GM18505 (cell line): Measurements from ENCODE around the gene NTM.

Experiments
- ATAC-seq: cut with Tn5 transposase; IDR thresholded peaks from one replicate; pipeline ENCODE4 v1.9.1; 2021; ENCODE audit not compliant: unreplicated experiment
- POLR2A ChIP-seq: IDR thresholded peaks from 4 replicates; pipeline ENCODE4 v1.6.1; 2011; ENCODE audit warnings: borderline replicate concordance; ENCODE audit not compliant: insufficient read depth, insufficient read length; ENCODE audit errors: extremely low read depth

Gene NTM

GRCh38 chr11:132257871-132258270, 887.5 kb downstream of the NTM start:
- TF ChIP-seq POLR2A: no peak
- no peak for ATAC-seq

GRCh38 chr11:132258875-132259274, 888.5 kb downstream of the NTM start:
- no peak for ATAC-seq
- TF ChIP-seq POLR2A: no peak

GRCh38 chr11:132260636-132261035, 890.2 kb downstream of the NTM start:
- no peak for TF ChIP-seq POLR2A
- no peak for ATAC-seq

GRCh38 chr11:132263241-132263640, 892.8 kb downstream of the NTM start:
- ATAC-seq: no peak
- TF ChIP-seq POLR2A: no peak

GRCh38 chr11:132263875-132264274, 893.5 kb downstream of the NTM start:
- TF ChIP-seq POLR2A: no peak
- ATAC-seq: no peak

- no peak for ATAC-seq
- no peak for TF ChIP-seq POLR2A
These were observed 894.2 kb downstream of the NTM start for GRCh38 chr11:132264616-132265015.

- no peak for ATAC-seq
- no peak for TF ChIP-seq POLR2A
These were observed 908.6 kb downstream of the NTM start for GRCh38 chr11:132278801-132279574.

- no peak for ATAC-seq
- TF ChIP-seq POLR2A: no peak
These were observed 913.6 kb downstream of the NTM start for GRCh38 chr11:132284048-132284447.

GRCh38 chr11:132284611-132285010, 914.2 kb downstream of the NTM start:
- no peak for TF ChIP-seq POLR2A
- ATAC-seq: no peak

- ATAC-seq: no peak
- TF ChIP-seq POLR2A: no peak
These were observed 915.2 kb downstream of the NTM start for GRCh38 chr11:132285631-132286030.

GRCh38 chr11:132286106-132286505, 915.7 kb downstream of the NTM start:
- ATAC-seq: no peak

GRCh38 chr11:132288036-132288435, 917.6 kb downstream of the NTM start:
- ATAC-seq: no peak
- TF ChIP-seq POLR2A: no peak

More at GRCh38 chr11:132286106-132286505, 915.7 kb downstream of the NTM start:
- no peak for TF ChIP-seq POLR2A

GRCh38 chr11:132289590-132290256, 919.3 kb downstream of the NTM start:
- no peak for ATAC-seq
- TF ChIP-seq POLR2A: no peak

- no peak for TF ChIP-seq POLR2A
- ATAC-seq: no peak
These were observed 923.2 kb downstream of the NTM start for GRCh38 chr11:132293586-132293985.
